HG03135 (cell line): ENCODE measurements around the gene ALDH1A2.
"Not testable (repeated sequence)": the region's sequence is repeated elsewhere in the genome, so short reads cannot be mapped to it uniquely, and the experiment has no call there.

Experiments
- ATAC-seq: cut with Tn5 transposase; IDR thresholded peaks from one replicate; pipeline ENCODE4 v1.9.1; 2021; ENCODE audit warnings: mild to moderate bottlenecking, moderate library complexity; ENCODE audit not compliant: unreplicated experiment

ALDH1A2 gene

DNA sequence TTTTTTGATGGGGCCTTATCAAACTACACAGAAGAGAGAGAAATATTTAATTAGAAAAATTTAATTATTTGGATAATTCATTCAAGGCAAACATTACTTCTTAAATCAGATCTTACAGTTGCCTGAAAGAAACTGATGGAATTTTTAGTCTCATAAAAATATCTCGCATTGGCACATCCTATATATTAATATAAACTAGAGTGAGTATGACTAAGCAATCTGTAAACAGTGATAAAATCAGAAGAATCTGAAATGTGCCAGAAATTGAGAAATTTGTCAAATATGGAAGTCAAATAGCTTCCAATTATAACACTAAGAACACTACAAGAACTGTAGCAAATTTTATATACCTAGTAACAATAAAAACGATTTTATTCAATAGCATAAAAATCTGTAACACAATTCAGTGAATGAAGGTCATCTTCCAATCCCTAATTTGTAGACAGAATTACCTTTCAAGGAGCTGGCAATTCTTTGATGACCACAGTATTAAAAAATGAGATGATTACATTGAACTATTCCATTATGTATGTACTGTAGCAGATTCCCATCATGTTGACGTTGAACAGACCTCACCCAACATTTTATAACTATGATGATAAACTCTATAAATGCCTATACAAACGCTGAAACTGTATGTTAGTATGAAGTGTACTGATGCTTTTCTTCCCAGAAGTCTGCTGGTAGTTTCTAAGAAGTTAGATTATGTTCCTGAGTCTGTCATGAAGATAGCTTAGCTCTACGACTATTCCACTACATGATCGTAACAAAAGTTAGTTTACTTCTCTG, 63.0 kb downstream of the ALDH1A2 start:
- ATAC-seq: no peak

DNA sequence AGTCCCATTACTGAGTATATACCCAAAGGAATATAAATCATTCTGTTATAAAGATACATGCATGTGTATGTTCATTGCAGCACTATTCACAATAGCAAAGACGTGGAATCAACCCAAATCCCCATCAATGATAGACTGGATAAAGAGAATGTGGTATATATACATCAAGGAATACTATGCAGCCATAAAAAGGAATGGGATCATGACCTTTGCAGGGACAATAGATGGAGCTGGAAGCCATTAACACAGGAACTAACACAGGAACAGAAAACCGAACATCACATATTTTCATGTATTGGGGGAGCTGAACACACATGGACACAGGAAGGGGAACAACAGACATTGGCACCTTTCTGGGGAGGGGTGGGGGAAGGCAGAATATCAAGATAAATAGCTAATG, 65.8 kb downstream of the ALDH1A2 start:
- not testable (repeated sequence) for ATAC-seq

DNA sequence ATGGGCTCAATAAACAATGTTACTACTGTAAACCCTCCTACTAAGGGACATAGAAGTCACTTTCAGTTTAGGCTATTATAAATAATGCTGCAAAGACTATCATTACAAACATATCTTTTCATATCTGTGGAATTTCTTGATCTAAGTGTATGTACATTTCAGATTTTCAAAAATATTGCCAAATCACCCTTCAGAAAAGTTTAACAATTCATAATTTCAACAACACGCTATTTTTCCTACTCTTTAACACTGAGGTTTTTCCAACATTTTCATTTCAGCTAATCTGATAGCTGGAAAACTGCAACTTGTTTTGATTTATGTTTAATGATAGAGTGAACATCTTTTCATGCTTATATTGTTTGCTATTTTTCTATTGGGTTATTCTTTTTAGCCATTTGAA, 69.0 kb downstream of the ALDH1A2 start:
- no peak for ATAC-seq

DNA sequence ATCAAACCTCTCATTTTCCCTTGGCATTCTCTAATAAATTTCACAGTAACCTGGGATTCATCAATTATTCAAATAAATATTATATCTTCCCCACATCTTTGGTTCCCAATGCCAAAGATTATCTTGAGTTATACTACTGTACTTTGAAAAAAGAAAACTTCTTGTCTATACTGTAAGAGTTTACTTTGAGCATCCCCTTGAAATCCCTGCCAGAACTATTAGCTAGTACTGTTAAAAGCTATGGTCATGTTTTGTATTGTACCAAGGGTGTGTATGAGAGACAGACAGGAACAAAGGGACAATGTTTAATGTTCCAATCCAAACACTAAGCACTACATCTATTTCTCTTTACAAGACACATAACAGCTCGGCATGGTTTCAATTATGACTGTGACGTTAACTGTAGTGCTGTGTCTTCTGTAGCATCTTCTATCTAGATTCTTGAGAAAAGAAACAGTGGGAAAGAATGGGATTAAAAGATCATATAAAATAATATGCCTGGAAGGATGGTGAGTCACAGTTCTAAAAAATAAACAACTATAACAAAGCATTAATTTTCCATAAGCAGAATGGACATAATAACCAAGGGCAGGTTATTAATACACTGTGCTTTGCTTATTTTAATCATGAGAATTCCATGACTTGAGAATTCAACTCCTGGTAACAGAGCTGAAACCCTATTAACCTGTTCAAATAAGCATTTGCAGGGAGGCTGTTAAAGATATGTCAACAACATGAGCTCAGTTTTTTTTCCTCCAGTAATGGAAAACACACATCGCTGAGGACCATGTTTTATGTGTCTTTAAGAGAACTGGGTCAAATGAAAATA, 71.1 kb downstream of the ALDH1A2 start:
- ATAC-seq: no peak

DNA sequence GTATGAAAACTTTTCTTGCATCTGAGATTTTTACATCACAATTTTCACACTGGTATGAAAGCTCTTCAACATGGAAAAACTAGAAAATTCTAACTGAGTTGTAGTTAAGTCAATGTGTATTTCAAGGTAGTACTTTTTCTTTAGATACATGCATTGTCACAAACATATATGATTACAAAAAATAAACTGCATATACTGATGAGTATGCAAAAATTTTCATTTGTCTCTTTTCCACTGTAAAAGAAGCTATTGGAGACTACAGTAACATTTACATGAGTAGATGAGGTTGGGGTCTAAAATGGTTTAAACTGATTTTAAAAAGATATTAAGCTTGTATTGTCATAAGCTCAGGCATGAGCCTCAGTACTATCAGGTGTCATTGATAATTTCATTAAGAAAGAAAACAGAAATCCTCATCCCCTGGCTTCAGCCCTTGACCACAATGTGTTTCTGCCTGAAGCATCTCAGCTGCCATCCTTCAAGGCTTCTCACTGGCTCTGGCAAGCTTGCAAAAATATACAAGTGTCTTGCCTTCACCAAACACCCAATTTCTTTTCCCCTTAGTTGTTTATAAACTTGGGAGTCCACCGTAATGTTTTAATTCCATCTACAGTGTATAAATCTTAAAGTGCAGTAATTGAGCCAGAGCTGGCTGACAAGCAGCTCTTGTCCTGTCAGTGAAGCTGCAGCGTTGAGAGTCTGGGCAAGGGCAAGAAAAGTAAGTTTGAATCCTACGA, 71.9 kb downstream of the ALDH1A2 start:
- ATAC-seq: no peak

DNA sequence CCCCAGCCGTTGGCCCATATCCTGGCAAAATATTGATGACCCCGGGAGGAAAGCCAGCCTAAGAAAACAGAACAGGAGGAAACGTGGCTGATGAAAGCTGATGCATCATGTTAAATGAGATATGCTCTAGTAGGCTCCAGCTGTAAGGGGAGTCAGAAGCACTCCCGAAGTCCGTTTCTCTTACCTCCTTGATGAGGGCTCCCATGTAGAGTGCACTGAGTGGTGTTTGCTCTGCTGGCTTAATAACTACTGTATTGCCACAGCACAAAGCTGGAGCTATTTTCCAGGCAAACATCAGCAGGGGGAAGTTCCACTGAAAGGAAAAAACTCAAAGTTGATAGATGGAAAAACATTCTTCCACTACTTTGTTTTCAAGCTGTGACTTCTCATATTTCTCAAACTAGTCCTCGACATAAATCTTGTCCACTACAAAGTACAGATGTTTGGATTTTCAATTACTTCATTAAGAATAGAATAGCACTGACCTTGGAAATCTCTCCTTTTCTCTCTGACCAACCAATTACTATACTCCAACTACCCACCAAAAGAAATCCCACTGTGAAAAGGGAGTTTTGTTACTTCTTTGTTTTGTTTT, 72.7 kb downstream of the ALDH1A2 start:
- ATAC-seq: no peak

DNA sequence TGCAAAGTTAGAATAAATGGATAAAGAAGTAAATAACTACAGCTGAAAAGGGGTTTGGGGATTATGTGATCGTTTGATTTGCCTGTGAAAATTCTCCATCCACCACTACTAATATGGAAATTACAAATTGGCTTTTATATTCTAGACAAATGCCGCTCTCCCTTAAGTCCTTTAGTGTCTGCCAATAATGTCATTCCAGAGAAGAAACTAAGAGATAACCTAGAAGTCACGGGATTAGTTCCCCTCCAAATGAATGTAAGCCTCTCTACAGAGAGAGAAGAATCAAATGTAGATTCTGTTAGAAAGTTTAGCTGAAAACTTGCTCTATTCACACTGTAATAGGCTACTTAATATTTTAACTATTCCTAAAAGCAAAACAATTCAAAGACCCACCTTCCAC, 92.0 kb downstream of the ALDH1A2 start:
- ATAC-seq: no peak

DNA sequence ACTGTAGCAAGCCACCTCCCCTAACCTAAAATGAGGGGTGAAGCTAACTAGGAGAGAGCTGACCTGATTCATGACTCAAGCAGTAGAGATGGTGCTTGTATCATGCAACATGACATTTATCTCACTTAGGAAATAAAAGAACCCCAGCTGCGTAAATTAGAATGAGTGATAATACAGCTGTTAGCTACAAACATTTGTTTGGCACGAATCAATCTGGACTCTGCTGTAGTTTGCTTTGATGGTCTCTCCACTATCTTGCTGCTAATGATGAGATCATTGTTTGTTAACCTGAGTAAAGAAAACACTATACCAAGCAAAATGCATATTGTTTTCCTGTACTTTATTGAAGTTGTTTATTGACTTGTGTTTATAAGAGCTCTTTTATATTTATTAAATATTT, 92.6 kb downstream of the ALDH1A2 start:
- ATAC-seq: no peak

DNA sequence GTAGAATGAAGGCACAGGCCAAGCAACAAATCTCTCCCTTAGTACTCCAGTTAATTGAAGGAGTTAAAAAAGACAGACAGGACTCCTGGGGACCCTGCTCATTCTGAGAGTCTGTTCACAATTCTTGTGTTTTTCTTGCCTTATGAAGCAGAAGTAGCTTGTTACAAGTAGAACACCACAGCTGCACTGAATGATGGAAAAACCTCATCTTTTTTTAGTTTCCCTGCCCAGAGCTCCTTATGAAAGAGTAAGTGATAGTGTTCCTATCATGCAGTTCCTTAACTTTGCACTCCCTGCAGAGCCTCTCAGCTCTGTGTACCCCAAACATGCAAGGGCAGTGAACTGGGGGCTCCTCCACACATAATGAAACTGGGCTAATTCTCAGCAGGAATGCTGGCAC, 95.5 kb downstream of the ALDH1A2 start:
- ATAC-seq: no peak

DNA sequence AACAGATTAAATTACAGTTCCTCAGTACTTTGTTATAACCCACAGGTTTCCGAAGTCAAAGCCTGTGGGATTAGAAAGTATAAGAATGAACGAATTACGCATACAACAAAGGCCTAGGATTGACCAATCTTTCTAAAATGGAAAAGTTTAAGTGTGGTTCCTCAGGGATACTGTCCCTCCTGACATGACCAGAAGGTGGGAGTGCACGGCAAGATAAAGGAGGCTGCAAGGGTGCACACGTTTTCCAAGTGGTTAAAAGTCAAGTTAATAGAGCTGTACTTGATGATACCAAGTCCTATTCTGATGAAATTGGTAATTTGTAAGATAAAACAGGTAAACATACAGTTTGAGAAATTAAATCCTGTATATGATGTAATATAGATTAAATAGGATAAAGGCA, 96.2 kb downstream of the ALDH1A2 start:
- no peak for ATAC-seq

DNA sequence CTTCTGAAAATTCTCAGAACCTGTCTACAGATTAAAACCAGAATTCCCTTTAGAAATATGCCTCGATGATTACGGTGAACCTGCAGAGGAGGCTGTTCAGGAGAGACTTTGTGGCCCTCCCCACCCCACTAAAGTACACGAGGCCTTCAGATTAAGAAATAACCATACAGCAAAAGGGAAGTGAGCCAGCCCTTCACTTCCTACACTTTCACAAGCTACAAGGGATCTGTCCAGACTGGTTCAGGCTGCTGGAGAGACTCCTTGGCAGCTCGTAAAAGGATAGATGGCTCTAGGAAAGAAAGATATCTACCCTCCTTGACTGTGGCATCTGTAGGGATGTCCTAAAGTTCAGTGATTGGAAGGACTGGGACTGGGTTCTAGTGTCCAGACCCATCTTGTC, 102.6 kb downstream of the ALDH1A2 start:
- ATAC-seq: no peak

DNA sequence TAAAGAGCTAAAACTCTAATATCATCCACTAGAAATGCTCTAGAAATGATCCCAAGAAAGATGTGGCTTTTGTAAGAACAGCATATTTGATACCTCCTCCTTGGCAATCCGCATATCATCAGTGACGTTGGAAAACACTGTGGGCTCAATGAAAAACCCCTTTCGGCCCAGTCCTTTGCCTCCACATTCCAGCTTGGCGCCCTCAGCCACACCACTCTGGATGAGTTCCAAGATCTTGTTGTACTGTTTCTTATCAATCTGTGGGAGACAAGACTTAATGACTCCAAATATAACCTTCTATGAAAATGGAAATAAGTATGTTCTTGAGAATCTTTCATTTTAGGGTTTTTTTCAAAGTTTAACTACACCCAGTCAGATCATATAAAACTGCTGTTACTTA, 103.6 kb downstream of the ALDH1A2 start:
- ATAC-seq: no peak

DNA sequence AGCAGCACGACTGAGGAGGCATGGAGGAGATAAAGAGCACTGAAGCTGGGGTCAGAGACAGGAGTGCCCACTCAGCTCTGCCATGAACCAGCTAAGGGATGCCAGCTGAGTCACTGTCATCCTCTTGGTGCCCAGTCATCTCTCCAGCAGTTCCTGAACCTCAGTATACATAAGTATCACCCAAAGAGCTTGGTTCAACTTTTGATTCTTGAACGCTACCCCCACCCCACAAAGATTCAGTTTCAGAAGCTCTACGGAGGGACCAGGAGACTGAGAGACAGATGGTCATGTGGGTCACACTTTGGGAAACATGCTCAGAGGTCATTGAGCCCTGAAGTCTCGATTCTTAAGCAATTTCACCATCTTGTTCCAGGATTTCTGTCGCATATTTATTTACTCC, 108.4 kb downstream of the ALDH1A2 start:
- ATAC-seq: no peak

DNA sequence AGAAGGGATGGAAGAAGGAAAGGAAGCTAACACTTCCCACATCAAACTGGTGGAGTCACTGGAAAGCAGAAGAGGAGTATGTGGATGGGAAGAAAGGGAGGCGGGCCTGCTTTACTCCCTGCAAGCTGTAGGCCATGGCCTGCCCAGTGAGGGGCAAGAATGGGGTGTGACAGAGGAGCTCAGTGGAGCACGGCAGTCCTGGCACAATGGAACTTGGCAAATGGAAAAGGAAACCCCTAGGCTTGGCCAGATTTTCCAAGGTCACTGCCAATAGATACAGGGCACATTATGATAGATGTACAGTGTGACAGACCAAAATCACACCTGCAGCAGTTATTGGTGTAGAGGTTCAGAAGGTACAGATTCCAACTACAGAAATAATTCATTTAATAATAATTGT, 111.6 kb downstream of the ALDH1A2 start:
- ATAC-seq: no peak

DNA sequence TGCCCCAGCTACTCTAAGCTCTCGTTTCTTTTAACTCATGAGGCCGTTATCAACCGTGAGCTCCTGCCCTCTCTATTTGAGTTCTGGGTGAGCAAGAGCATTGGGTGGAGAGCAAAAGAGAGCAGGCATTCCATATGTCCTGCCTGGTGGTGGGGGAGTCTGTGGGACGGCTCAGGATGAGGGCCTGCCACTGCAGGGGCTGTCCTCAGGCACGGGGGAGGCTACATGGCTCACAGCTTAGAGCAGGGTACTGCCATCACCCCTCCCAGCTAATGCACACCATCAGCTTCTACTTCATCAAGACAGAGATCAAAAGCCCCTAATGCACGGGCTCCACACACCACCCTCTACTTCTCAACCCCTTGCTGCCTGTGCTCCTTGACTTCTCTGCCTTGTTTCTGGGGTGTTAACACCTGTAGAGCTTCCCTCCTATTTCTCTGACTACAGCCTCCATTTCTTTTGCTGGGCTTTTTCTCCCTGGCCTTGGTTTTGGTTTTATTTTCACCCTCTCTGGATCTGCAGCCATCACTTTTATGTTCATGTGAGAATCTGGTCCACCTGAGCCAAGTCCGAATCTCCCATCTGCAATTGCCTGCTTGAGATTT, 114.1 kb downstream of the ALDH1A2 start:
- no peak for ATAC-seq

DNA sequence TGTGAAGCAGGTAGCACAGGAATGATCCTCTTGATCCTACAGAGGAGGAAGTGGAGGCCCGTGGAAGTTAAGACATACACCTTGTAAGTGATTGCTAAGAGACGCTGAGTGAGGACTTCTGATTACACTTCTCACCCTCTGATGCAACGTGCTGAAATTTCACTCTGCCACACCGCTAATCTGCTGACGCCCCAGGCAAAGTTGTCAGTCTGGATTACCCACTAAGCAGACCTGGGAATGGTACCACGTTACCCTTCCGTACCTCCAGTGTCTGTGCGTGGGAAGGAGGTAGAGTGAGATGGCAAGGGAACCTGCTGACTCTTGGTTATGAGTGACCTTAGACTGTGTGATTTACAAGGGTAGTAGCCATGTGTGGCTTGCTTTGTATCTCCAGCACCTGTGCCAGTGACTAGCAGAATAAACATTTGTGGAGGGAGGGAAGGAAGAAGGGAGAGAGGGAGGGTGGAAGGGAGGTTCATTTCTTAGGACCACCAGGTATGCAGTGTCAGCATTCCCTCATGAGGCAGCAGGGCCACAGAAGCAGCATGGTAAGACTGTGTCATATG, 115.0 kb downstream of the ALDH1A2 start:
- ATAC-seq: no peak

DNA sequence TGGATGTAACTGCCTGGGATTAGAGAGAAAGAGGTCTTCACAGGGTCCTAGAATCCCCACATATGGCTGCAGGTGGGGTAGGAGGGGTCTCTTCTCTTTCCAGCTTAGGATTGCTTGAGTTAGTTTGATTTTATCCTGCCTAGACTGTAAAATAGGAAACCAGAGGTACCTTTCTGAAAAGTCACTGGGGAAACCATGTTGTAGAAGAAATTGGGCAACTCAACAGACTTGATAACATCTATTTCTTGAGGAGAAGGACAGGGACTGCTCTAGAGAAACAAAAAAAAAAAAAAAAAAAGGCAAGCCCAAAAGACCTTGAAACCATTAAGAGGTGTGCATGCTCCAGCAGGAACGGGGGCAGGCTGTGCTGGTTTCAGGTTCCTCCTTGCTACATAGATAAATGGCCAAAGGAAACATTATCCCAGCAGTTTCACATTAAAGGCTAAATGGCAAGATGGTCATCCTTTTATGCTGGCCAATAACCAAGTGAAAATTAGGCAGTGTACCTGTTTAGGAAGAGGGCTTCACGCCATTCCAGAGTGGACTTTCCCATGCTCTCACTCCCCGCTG, 116.1 kb downstream of the ALDH1A2 start:
- ATAC-seq: no peak

DNA sequence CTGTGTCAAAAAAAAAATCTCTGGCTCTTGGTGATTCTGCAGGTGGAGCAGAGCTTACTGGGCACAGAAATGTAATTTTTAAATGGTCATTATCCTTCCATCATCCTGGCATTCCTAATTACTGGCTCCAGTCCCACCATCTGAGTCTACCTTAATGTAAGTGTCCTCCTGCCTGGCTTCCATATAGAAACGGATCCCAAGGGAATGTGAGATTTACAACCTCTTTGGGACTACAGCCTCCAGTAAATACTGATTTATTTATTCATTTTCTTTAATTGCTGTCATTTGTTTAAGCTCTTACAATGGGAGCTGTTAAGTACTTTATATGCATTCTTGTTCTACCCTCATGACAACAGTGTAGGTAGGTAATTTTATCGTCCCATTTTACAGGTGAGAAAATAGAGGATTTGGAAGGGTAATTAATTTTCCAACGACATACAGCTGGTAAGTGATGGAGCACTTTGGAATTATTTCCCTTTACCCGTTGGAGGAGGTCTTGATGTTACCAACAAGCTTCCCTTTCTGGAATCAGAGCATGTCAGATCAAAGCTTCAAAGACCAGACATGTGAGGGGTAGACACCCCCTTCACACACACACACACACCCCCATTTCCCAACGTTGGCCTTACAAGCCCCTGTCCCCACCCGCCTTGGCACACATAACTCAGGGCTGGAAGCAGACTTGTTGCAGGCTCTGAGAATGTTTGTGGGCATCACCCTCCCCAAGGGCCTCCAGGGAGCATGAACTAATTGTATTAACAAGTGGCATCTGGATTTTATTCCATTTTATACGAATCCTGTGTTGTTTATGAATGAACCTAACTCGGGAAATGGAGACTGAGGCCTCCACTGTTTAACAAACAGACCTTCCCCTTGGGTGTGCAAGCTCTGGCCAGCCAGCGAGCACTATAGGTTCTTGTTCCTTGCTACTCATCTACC, 116.9 kb downstream of the ALDH1A2 start:
- no peak for ATAC-seq

DNA sequence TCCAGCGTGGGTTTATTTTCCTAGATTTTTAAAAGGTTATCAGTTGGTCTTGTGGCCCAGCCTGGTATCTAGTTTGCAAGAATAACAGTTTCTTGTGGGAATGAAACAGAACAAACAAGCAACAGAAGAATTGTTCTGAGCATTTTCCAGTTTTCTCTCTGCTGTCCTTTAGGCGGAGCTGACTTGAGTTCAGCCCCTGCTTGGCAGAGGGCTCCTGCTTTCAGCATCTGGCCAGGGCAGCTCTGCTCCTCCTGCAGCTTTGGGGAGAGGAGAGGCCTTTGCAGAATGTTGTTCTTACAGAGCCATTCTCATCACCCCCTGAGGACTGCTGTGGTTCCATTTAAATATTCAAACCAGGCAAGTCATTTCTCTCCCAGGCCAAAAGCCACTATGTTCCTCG, 117.7 kb downstream of the ALDH1A2 start:
- ATAC-seq: no peak
